Neural progenitor cell (in vitro differentiated cells): ENCODE data around the gene POU2F2. TPM values are rescaled to one million over a fixed set of nuclear protein-coding genes. Genes with fewer than 3 reads are reported as not detected.
"Not testable (repeated sequence)": the region's sequence is repeated elsewhere in the genome, so short reads cannot be mapped to it uniquely, and the experiment has no call there.

Source experiments
- DNase-seq: peaks from one replicate; pipeline ENCODE4 v3.0.0-alpha.2; 2016; ENCODE audit warnings: low spot score
- H2AFZ ChIP-seq: fragments of 200-600 bp; sonication (generic); replicated peaks from 2 replicates; pipeline ENCODE4 v1.6.1; 2016; ENCODE audit warnings: antibody characterized with exemption
- H3F3A ChIP-seq: fragments of 200-600 bp; sonication (generic); 2 replicates; pipeline ENCODE4 v1.6.1; 2016; ENCODE audit warnings: antibody characterized with exemption, low read depth
- H3K27ac ChIP-seq: fragments of 200-600 bp; sonication (generic); 2 replicates; pipeline ENCODE4 v1.5.1; 2016; ENCODE audit warnings: mild to moderate bottlenecking
- H3K27me3 ChIP-seq: fragments of 200-600 bp; sonication (generic); 2 replicates; pipeline ENCODE4 v1.6.1; 2016; ENCODE audit warnings: mild to moderate bottlenecking, moderate library complexity
- H3K36me3 ChIP-seq: fragments of 200-600 bp; sonication (generic); 2 replicates; pipeline ENCODE4 v1.5.1; 2016
- H3K4me1 ChIP-seq: fragments of 200-600 bp; sonication (generic); 2 replicates; pipeline ENCODE4 v1.6.1; 2016; ENCODE audit warnings: mixed run types
- H3K4me2 ChIP-seq: fragments of 200-600 bp; sonication (generic); 2 replicates; pipeline ENCODE4 v1.6.1; 2016
- H3K4me3 ChIP-seq: fragments of 200-600 bp; sonication (generic); 2 replicates; pipeline ENCODE4 v1.5.1; 2016
- H3K79me2 ChIP-seq: fragments of 200-600 bp; sonication (generic); 2 replicates; pipeline ENCODE4 v1.6.1; 2016; ENCODE audit warnings: low read depth
- H3K9ac ChIP-seq: fragments of 200-600 bp; sonication (generic); 2 replicates; pipeline ENCODE4 v1.6.1; 2016
- H3K9me3 ChIP-seq: fragments of 200-600 bp; sonication (generic); 2 replicates; pipeline ENCODE4 v1.5.1; 2016; ENCODE audit warnings: low read depth
- H4K20me1 ChIP-seq: fragments of 200-600 bp; sonication (generic); 2 replicates; pipeline ENCODE4 v1.6.1; 2016; ENCODE audit warnings: low read depth
- H3K27ac Mint-ChIP-seq: 3 replicates; pipeline ENCODE4 v1.8.0; 2021; ENCODE audit warnings: mixed read lengths
- H3K27me3 Mint-ChIP-seq: 2 replicates; pipeline ENCODE4 v1.8.0; 2022; ENCODE audit warnings: low read depth, mild to moderate bottlenecking, inconsistent platforms, moderate library complexity, mixed read lengths; ENCODE audit not compliant: insufficient read depth
- H3K36me3 Mint-ChIP-seq: 3 replicates; pipeline ENCODE4 v1.8.0; 2021; ENCODE audit warnings: mixed read lengths
- H3K4me1 Mint-ChIP-seq: 3 replicates; pipeline ENCODE4 v1.8.0; 2021; ENCODE audit warnings: mixed read lengths
- H3K4me3 Mint-ChIP-seq: 3 replicates; pipeline ENCODE4 v1.8.0; 2021; ENCODE audit warnings: mild to moderate bottlenecking, moderate library complexity, mixed read lengths
- H3K9me3 Mint-ChIP-seq: 3 replicates; pipeline ENCODE4 v1.8.0; 2020; ENCODE audit warnings: mixed read lengths
- CTCF ChIP-seq: fragments of 200-600 bp; sonication (generic); IDR thresholded peaks from 2 replicates; pipeline ENCODE4 v1.5.1; 2017; ENCODE audit warnings: antibody characterized with exemption, mild to moderate bottlenecking
- EZH2 ChIP-seq: fragments of 200-600 bp; sonication (generic); IDR thresholded peaks from 2 replicates; pipeline ENCODE4 v1.6.1; 2017; ENCODE audit warnings: antibody characterized with exemption, mild to moderate bottlenecking, moderate library complexity
- EZH2phosphoT487 ChIP-seq: fragments of 200-600 bp; sonication (generic); IDR thresholded peaks from 2 replicates; pipeline ENCODE4 v1.6.1; 2017; ENCODE audit warnings: antibody characterized with exemption
- total RNA-seq: library from RNA; depleted of rRNA; stranded (reverse); fragments of >200 nt; gene quantifications from 2 replicates; pipeline ENCODE4 v1.2.3, GENCODE V29; 2015; ENCODE audit warnings: low replicate concordance

The POU2F2 gene
- total RNA-seq, 1 donor from 2014 or later: 0.69 TPM

- Mint-ChIP-seq H3K27me3 (peaks cover 9% of the 10 kb centered on the region), H3K36me3 (peaks cover 2% of the 10 kb centered on the region), H3K4me3 (no peak overlapping the region), H3K27ac (peak overlapping the region; percentile 39), H3K9me3 (no peaks in the 10 kb centered on the region), H3K4me1 (peaks cover 5% of the 10 kb centered on the region)
- Histone ChIP-seq H3K4me2 (no peak overlapping the region), H3K9ac (no peak overlapping the region), H3K9me3 (no peaks in the 10 kb centered on the region), H3K27me3 (no peaks in the 10 kb centered on the region), H3K4me3 (no peak overlapping the region), H3K27ac (no peak overlapping the region), H3F3A (no peaks in the 10 kb centered on the region), H3K79me2 (no peaks in the 10 kb centered on the region), H3K36me3 (no peaks in the 10 kb centered on the region), H4K20me1 (no peaks in the 10 kb centered on the region), H2AFZ (no peak overlapping the region), H3K4me1 (no peaks in the 10 kb centered on the region)
- DNase-seq: no peak
- TF ChIP-seq CTCF (no peak), EZH2phosphoT487 (no peak), EZH2 (no peak)
These were observed 89.6 kb downstream of the POU2F2 start for GRCh38 chr19:42042455-42043170.

GRCh38 chr19:42040491-42040890 is 91.8 kb downstream of the POU2F2 start:
- H3K36me3 ChIP-seq, H3K9ac ChIP-seq, H3F3A ChIP-seq, H3K27me3 ChIP-seq, H3K4me3 Mint-ChIP-seq, H3K4me1 ChIP-seq, H3K4me1 Mint-ChIP-seq, H2AFZ ChIP-seq, H3K9me3 Mint-ChIP-seq, H3K9me3 ChIP-seq, H3K36me3 Mint-ChIP-seq, H4K20me1 ChIP-seq, H3K27ac Mint-ChIP-seq, DNase-seq, H3K27me3 Mint-ChIP-seq, H3K27ac ChIP-seq, H3K79me2 ChIP-seq, H3K4me3 ChIP-seq, H3K4me2 ChIP-seq: not testable (repeated sequence)

- no peaks in the 10 kb centered on the region for H3K36me3 ChIP-seq
- no peak overlapping the region for H3K27ac Mint-ChIP-seq
- no peaks in the 10 kb centered on the region for H3K79me2 ChIP-seq
- H3K27me3 Mint-ChIP-seq: peaks cover 6% of the 10 kb centered on the region
- H3K27me3 ChIP-seq: no peaks in the 10 kb centered on the region
- H3K9me3 Mint-ChIP-seq: no peaks in the 10 kb centered on the region
- H3K4me3 ChIP-seq: no peak overlapping the region
- peaks cover 6% of the 10 kb centered on the region for H3K4me1 Mint-ChIP-seq
- no peak overlapping the region for H3K4me3 Mint-ChIP-seq
- no peaks in the 10 kb centered on the region for H3K9me3 ChIP-seq
- no peak overlapping the region for H2AFZ ChIP-seq
- no peaks in the 10 kb centered on the region for H4K20me1 ChIP-seq
- no peak overlapping the region for H3K27ac ChIP-seq
- no peak for DNase-seq
- H3K36me3 Mint-ChIP-seq: peaks cover 2% of the 10 kb centered on the region
- peaks cover 2% of the 10 kb centered on the region for H3F3A ChIP-seq
- TF ChIP-seq EZH2 (no peak), EZH2phosphoT487 (no peak), CTCF (no peak)
- no peaks in the 10 kb centered on the region for H3K4me1 ChIP-seq
- no peak overlapping the region for H3K9ac ChIP-seq
- H3K4me2 ChIP-seq: no peak overlapping the region
These were observed 92.2 kb downstream of the POU2F2 start for GRCh38 chr19:42040031-42040430.

GRCh38 chr19:42038666-42039065 is 93.6 kb downstream of the POU2F2 start:
- Histone ChIP-seq H3K4me2 (no peak overlapping the region), H2AFZ (no peak overlapping the region), H3K9ac (no peak overlapping the region), H3K27ac (no peak overlapping the region), H3K79me2 (no peaks in the 10 kb centered on the region), H3K9me3 (no peaks in the 10 kb centered on the region), H4K20me1 (no peaks in the 10 kb centered on the region), H3K4me1 (no peaks in the 10 kb centered on the region), H3K36me3 (no peaks in the 10 kb centered on the region), H3K4me3 (no peak overlapping the region), H3F3A (peaks cover 5% of the 10 kb centered on the region), H3K27me3 (no peaks in the 10 kb centered on the region)
- H3K4me3 Mint-ChIP-seq: peak overlapping the region; percentile 34
- H3K36me3 Mint-ChIP-seq: peaks cover 2% of the 10 kb centered on the region
- H3K27ac Mint-ChIP-seq: peak overlapping the region; percentile 72
- H3K9me3 Mint-ChIP-seq: no peaks in the 10 kb centered on the region
- H3K27me3 Mint-ChIP-seq: peaks cover 6% of the 10 kb centered on the region
- DNase-seq: no peak
- TF ChIP-seq EZH2 (no peak), CTCF (no peak)
- peaks cover 13% of the 10 kb centered on the region for H3K4me1 Mint-ChIP-seq
